ENCODE measurements around the gene SHISA4.
A peak's percentile ranks its signal among the peaks of the same experiment; 100 is the strongest.

The SHISA4 gene

GRCh38 chr1:201895913-201896807, 7.5 kb downstream of the SHISA4 start (continued):
- TF ChIP-seq ZNF2 (tag by site-specific recombination; IDR thresholded peaks at IDR 0.05), result peak; percentile 99
- no peak for TF ChIP-seq ZNF175 (tag by site-specific recombination; IDR thresholded peaks at IDR 0.05)
- no peak for TF ChIP-seq ZNF211 (tag by site-specific recombination; IDR thresholded peaks at IDR 0.05; ENCODE audit: low read depth)
- no peak for TF ChIP-seq ZNF521 (tag by site-specific recombination; IDR thresholded peaks at IDR 0.05)
- TF ChIP-seq ZNF214 (tag by site-specific recombination; IDR thresholded peaks at IDR 0.05; ENCODE audit: borderline replicate concordance), result no peak
- TF ChIP-seq ZNF658 (tag by site-specific recombination; IDR thresholded peaks at IDR 0.05), result no peak
- TF ChIP-seq SALL2 (tag by site-specific recombination; IDR thresholded peaks at IDR 0.05; ENCODE audit: borderline replicate concordance), result no peak
- TF ChIP-seq MYNN (tag by site-specific recombination; IDR thresholded peaks at IDR 0.05; ENCODE audit: borderline replicate concordance), result no peak

- H3K27ac ChIP-seq (ENCODE audit: extremely low read depth, low read depth, low read length), result no peak overlapping the region
- H3K4me1 ChIP-seq (ENCODE audit: control insufficient read depth, insufficient read depth, low read length), result no peaks in the 10 kb centered on the region
- no peak overlapping the region for H3K4me3 ChIP-seq (ENCODE audit: low read depth, low read length)
- H3K36me3 ChIP-seq (ENCODE audit: control insufficient read depth in 2 of 2, insufficient read depth in 1 of 2, low read length in 2 of 2), result no peaks in the 10 kb centered on the region
- ChIA-PET POLR2A (interaction anchor here (0.8 to 1.7 kb wide), 5 partner anchors 49 to 86 kb away, joined by 3 to 10 read pairs (median 5); partner anchors contain the start of genes LMOD1, RNPEP and TIMM17A), CTCF (interaction anchor here (0.6 to 8.5 kb wide), 20 partner anchors 8 to 239 kb away, joined by 3 to 204 read pairs (median 17); partner anchors contain the start of genes LMOD1, RNPEP and TIMM17A)
- TF ChIP-seq ZNF184 (tag by site-specific recombination; IDR thresholded peaks at IDR 0.05) (no peak), BCL11A (tag by site-specific recombination; IDR thresholded peaks at IDR 0.05; ENCODE audit: low read depth) (no peak), ZNF658 (tag by site-specific recombination; IDR thresholded peaks at IDR 0.05) (no peak), ZBTB17 (tag by site-specific recombination; IDR thresholded peaks at IDR 0.05) (peak; percentile 58), ZNF223 (tag by site-specific recombination; IDR thresholded peaks at IDR 0.05) (no peak), FEZF1 (tag by site-specific recombination; IDR thresholded peaks at IDR 0.05) (no peak), CTCF (tag by site-specific recombination; IDR thresholded peaks at IDR 0.05) (0 out of 2 replicates have a peak, but pooled peaks have one; percentile 17)
- no peaks in the 10 kb centered on the region for H3K9me3 ChIP-seq (ENCODE audit: control insufficient read depth, insufficient read depth, low read depth, low read length)
Measured at GRCh38 chr1:201896951-201897391, 8.3 kb downstream of the SHISA4 start.

- Histone ChIP-seq H3K9me3 (ENCODE audit: control insufficient read depth, insufficient read depth, low read depth, low read length) (no peaks in the 10 kb centered on the region), H3K4me1 (ENCODE audit: control insufficient read depth, insufficient read depth, low read length) (no peaks in the 10 kb centered on the region), H3K27ac (ENCODE audit: extremely low read depth, low read depth, low read length) (no peak overlapping the region), H3K36me3 (ENCODE audit: control insufficient read depth in 2 of 2, insufficient read depth in 1 of 2, low read length in 2 of 2) (no peaks in the 10 kb centered on the region), H3K4me3 (ENCODE audit: low read depth, low read length) (no peak overlapping the region)
- POLR2A ChIA-PET, result interaction anchor here (1.4 kb wide), 1 partner anchor 57 kb away, joined by 5 read pairs; the partner anchor contains the start of gene TIMM17A
- CTCF ChIA-PET, result interaction anchor here (0.7 to 8.5 kb wide), 6 partner anchors 9 to 221 kb away, joined by 3 to 204 read pairs (median 7); no protein-coding TSS in a partner anchor
- no peak for TF ChIP-seq ZNF785 (tag by site-specific recombination; IDR thresholded peaks at IDR 0.05)
- TF ChIP-seq SETDB1 (IDR thresholded peaks at IDR 0.05; ENCODE audit: insufficient read length, low read length), result no peak
- no peak for TF ChIP-seq CTCF (tag by site-specific recombination; IDR thresholded peaks at IDR 0.05)
- no peak for TF ChIP-seq ZNF664 (tag by site-specific recombination; IDR thresholded peaks at IDR 0.05)
- TF ChIP-seq ZNF341 (tag by site-specific recombination; IDR thresholded peaks at IDR 0.05; ENCODE audit: low read depth), result no peak
- no peak for TF ChIP-seq ZNF777 (tag by site-specific recombination; IDR thresholded peaks at IDR 0.05; ENCODE audit: borderline replicate concordance)
- TF ChIP-seq ZNF670 (tag by site-specific recombination; IDR thresholded peaks at IDR 0.05; ENCODE audit: low read depth), result no peak
- no peak for TF ChIP-seq ZNF214 (tag by site-specific recombination; IDR thresholded peaks at IDR 0.05; ENCODE audit: borderline replicate concordance)
- TF ChIP-seq ZNF366 (tag by site-specific recombination; conservative IDR thresholded peaks at IDR 0.05), result no peak
- TF ChIP-seq ZNF585B (tag by site-specific recombination; IDR thresholded peaks at IDR 0.05), result no peak
- no peak for TF ChIP-seq ZBTB11 (tag by site-specific recombination; conservative IDR thresholded peaks at IDR 0.05; ENCODE audit: low read depth)
- no peak for TF ChIP-seq ZNF530 (tag by site-specific recombination; IDR thresholded peaks at IDR 0.05; ENCODE audit: low read depth)
Measured at GRCh38 chr1:201898240-201898894, 9.7 kb downstream of the SHISA4 start.

All from HEK293 (cell line).